SU-DHL-6 (cell line): ENCODE data around the gene GRAP2.

Source experiments
- H2AFZ ChIP-seq: fragments of 200-600 bp; sonication (generic); 2 replicates; pipeline ENCODE4 v1.6.1; 2014; ENCODE audit warnings: low read depth, mild to moderate bottlenecking, moderate library complexity, mixed read lengths, antibody characterized with exemption, low read length; ENCODE audit not compliant: severe bottlenecking
- H3F3A ChIP-seq: fragments of 200-600 bp; shearing (Covaris generic); 2 replicates; pipeline ENCODE4 v1.6.0; 2016; ENCODE audit warnings: antibody characterized with exemption, mild to moderate bottlenecking; ENCODE audit not compliant: insufficient read depth
- H3K27ac ChIP-seq: fragments of 200-600 bp; sonication (generic); 2 replicates; pipeline ENCODE4 v1.5.1; 2016; ENCODE audit warnings: low read depth, mild to moderate bottlenecking, low read length, moderate library complexity, mixed read lengths
- H3K27me3 ChIP-seq: fragments of 200-600 bp; sonication (generic), shearing (Covaris generic); 2 replicates; pipeline ENCODE4 v1.6.0; 2014; ENCODE audit warnings: mild to moderate bottlenecking, low read length
- H3K36me3 ChIP-seq: fragments of 200-600 bp; sonication (generic); 2 replicates; pipeline ENCODE4 v1.6.1; 2014; ENCODE audit warnings: mild to moderate bottlenecking, low read length, mixed read lengths
- H3K4me2 ChIP-seq: fragments of 300-600, 200-600 bp; shearing (Covaris generic), sonication (generic); 2 replicates; pipeline ENCODE4 v1.6.0; 2014; ENCODE audit warnings: low read length, low read depth, mild to moderate bottlenecking; ENCODE audit not compliant: poor library complexity, severe bottlenecking
- H3K4me3 ChIP-seq: fragments of 200-600 bp; sonication (generic); 2 replicates; pipeline ENCODE4 v1.5.1; 2014; ENCODE audit warnings: antibody characterized with exemption, low read length, mild to moderate bottlenecking, mixed read lengths; ENCODE audit not compliant: insufficient read depth, poor library complexity, severe bottlenecking
- H3K79me2 ChIP-seq: fragments of 200-600 bp; sonication (generic); 2 replicates; pipeline ENCODE4 v1.6.1; 2014; ENCODE audit warnings: mild to moderate bottlenecking, low read length, moderate library complexity; ENCODE audit not compliant: insufficient read depth
- H3K9ac ChIP-seq: fragments of 200-600 bp; sonication (generic); 2 replicates; pipeline ENCODE4 v1.7.0; 2014; ENCODE audit warnings: mild to moderate bottlenecking, low read length
- H3K9me2 ChIP-seq: fragments of 200-600 bp; sonication (generic); replicated peaks from 2 replicates; pipeline ENCODE4 v1.6.1; 2014; ENCODE audit warnings: low read length; ENCODE audit not compliant: insufficient read depth
- H3K9me3 ChIP-seq: fragments of 200-600 bp; sonication (generic); 2 replicates; pipeline ENCODE4 v1.6.1; 2014; ENCODE audit warnings: low read length, mixed read lengths; ENCODE audit not compliant: insufficient read depth
- H4K20me1 ChIP-seq: fragments of 200-600 bp; sonication (generic); 2 replicates; pipeline ENCODE4 v1.6.1; 2014; ENCODE audit warnings: low read depth, mild to moderate bottlenecking, antibody characterized with exemption, low read length, moderate library complexity, mixed read lengths
- CTCF ChIP-seq: fragments of 200-600 bp; sonication (generic); IDR thresholded peaks from one replicate; pipeline ENCODE4 v1.5.1; 2017; ENCODE audit warnings: antibody characterized with exemption, mild to moderate bottlenecking, low read length, moderate library complexity; ENCODE audit not compliant: insufficient read depth, poor library complexity, severe bottlenecking
- EZH2phosphoT487 ChIP-seq: fragments of 200-600 bp; sonication (generic), shearing (Covaris generic); conservative IDR thresholded peaks from 2 replicates; pipeline ENCODE4 v1.6.1; 2018; ENCODE audit warnings: mild to moderate bottlenecking, antibody characterized with exemption, low read length, moderate library complexity, mixed read lengths

The GRAP2 gene

DNA sequence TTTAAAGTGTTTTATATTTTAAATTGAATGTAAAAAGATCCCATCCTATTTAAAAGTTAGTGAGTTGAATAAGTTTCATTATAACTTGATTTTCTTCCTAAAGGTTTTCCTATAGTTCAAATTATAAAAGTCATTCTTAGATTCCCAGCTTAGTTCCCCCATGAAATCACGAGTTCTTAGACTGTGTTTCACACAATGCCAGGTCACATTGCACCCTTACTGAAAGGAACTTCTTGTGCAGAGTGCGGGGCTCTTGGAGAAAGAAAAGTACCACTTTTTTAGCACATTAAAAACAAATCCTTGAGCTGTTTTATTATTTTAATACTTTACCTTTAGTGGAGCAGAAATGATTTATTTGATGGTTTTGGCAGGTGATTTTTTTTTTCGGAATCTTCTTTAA lies 15.6 kb downstream of the GRAP2 start:
- H3K27me3 ChIP-seq, result no peaks in the 10 kb centered on the region
- H3K36me3 ChIP-seq, result no peaks in the 10 kb centered on the region
- H4K20me1 ChIP-seq, result no peaks in the 10 kb centered on the region
- H3K79me2 ChIP-seq, result no peaks in the 10 kb centered on the region
- no peak for TF ChIP-seq CTCF
- TF ChIP-seq EZH2phosphoT487, result no peak
- H3K27ac ChIP-seq, result no peak overlapping the region
- no peak overlapping the region for H3K4me2 ChIP-seq
- no peaks in the 10 kb centered on the region for H3F3A ChIP-seq
- H3K4me3 ChIP-seq, result no peak overlapping the region
- no peaks in the 10 kb centered on the region for H3K9me2 ChIP-seq
- H3K9ac ChIP-seq, result no peak overlapping the region
- H3K9me3 ChIP-seq, result no peaks in the 10 kb centered on the region
- no peak overlapping the region for H2AFZ ChIP-seq

DNA sequence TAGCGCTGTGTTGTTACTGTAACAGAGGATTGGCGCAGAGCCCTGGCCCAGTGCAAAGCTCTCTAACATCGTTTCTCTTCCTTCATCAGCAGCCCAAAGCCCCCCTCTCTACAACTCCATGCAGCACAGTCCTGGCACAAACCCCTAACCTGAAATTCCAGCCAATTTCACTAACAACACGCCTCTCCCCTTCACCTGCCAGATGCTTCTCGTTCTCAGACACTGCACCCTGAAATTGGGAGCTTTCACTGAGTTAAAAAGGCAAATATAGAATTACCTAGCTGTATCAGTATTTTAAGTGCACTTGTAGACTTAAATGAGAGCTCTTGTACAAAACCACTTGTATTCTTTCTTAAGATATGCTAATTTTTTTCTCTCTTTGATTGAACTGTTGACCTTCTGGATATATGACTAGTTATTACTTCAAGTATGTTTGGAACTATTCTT lies 16.3 kb downstream of the GRAP2 start:
- Histone ChIP-seq H3K4me3 (no peak overlapping the region), H3K79me2 (no peaks in the 10 kb centered on the region), H3K4me2 (no peak overlapping the region), H3F3A (no peaks in the 10 kb centered on the region), H4K20me1 (no peaks in the 10 kb centered on the region), H3K9me3 (no peaks in the 10 kb centered on the region), H3K27me3 (no peaks in the 10 kb centered on the region), H3K9me2 (no peaks in the 10 kb centered on the region), H2AFZ (no peak overlapping the region), H3K27ac (no peak overlapping the region), H3K36me3 (no peaks in the 10 kb centered on the region), H3K9ac (no peak overlapping the region)
- TF ChIP-seq EZH2phosphoT487 (no peak), CTCF (no peak)

DNA sequence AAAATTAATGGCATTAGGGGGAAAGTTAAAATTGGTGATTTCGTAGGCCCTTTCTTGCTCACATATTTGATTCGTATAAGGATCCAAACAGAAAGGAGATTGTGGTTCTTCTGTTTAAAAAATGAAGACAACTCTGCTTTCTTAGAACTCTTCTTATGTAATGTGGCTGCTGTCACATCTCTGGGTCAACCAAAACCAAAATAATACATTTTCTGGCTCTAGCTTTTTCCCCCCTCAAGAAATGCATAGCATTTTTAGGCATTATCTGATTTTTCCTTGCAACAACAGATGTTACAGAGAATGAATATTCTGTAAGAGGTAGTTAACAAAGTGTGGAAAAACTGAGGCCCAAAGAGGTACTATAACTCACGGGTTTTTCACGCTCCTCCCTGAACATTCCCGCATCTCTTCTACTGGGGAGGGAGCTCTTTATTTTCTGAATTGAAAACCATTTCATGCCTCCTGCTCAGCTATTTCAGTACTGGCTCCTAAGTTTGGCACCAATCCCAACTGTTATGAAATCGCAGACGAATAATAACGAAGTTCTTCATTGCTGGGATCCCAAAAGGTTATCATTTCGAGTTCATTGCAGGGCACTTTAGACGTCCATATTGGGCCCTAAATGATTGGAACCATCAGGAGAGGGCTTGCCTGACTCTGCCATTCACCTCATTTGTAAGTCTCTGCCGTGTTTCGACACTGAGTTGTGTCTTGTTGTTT lies 17.1 kb downstream of the GRAP2 start:
- Histone ChIP-seq H3K9ac (no peak overlapping the region), H3K27me3 (no peaks in the 10 kb centered on the region), H3K4me3 (no peak overlapping the region), H3K9me2 (no peaks in the 10 kb centered on the region), H3K27ac (no peak overlapping the region), H4K20me1 (no peaks in the 10 kb centered on the region), H3K4me2 (no peak overlapping the region), H3F3A (no peaks in the 10 kb centered on the region), H3K9me3 (no peaks in the 10 kb centered on the region), H2AFZ (no peak overlapping the region), H3K36me3 (no peaks in the 10 kb centered on the region), H3K79me2 (no peaks in the 10 kb centered on the region)
- TF ChIP-seq CTCF (no peak), EZH2phosphoT487 (no peak)
